ENCODE data around the gene PDHB.
"Not testable (repeated sequence)": the region's sequence is repeated elsewhere in the genome, so short reads cannot be mapped to it uniquely, and the experiment has no call there.

Gene PDHB

GRCh38 chr3:58437276-58437675 is 3.6 kb upstream of the PDHB start:
- DNase-seq, result not testable (repeated sequence)

DNA sequence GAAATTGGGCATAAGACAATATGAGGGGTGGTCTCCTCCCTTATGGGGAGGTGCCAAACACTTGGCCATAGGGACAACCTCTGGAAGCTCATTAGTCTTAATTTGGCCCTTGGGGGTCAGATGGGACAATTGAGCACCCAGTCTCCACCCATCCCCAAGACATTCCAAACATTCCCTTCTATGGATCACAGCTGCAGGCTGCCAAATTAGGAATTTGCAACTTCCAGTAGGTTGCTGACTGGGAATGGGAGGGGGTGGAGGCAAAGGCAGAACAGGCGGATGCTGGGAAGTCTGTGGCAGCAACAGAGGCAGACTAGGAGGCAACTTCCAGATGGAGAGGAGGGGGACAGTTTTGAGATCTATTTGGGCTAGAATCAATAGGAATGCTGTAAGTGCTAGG is 1.4 kb upstream of the PDHB start:
- DNase-seq, result no peak

GRCh38 chr3:58434511-58434910 is 879 bp upstream of the PDHB start:
- DNase-seq, result no peak

- DNase-seq, result no peak
Measured at GRCh38 chr3:58434168-58434504, 504 bp upstream of the PDHB start.

GRCh38 chr3:58432905-58433304 is 727 bp downstream of the PDHB start:
- DNase-seq, result no peak

GRCh38 chr3:58429657-58430056 is 4.0 kb downstream of the PDHB start:
- DNase-seq, result no peak

GRCh38 chr3:58427661-58428361 is 5.8 kb downstream of the PDHB start:
- no peak for DNase-seq

- no peak for DNase-seq
Measured at GRCh38 chr3:58425782-58426181, 7.8 kb downstream of the PDHB start.

DNA sequence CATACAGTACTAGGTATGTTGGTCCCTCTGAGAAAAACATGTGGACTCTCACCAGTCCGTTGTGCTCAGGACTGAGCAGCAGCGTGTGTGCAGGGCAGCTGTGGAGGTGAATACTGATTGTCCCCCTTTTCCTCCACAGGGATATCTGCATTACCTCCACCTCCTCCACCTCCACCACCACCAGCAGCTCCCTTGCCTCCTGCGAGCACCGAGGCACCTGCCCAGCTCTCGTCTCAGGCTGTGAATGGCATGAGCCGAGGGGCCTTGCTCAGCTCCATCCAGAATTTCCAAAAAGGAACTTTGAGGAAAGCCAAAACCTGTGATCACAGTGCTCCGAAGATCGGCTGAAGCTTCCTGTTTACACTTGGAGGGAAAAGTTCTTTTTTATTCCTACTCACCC is 9.0 kb downstream of the PDHB start:
- DNase-seq, result no peak

DNA sequence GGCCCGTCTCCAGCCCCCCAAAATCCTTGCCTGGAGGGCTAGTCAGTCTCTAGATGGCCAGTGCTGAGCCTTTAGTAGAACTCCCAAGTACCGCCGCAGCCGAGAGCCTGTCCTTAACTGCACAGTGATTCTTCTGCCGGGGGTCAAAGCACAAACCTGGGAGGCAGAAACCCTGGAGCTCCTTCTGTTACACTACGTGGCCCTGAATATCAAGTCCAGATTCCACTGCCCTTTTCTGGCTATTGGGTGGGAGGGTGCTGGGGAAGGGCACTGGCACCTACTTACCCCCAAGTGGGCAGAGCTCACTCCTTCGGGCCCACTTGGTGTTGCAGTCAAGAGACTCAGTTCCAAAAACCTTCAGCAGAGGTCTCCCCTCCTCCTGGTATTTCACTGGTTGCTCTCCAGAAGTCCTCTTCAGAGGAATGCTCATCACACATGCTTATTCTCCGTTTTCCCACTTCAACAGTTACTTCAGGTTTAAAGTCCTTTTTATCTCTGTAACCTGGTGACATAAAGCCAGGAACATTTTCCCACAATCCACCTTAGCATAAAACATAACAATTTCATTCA is 10.8 kb downstream of the PDHB start:
- DNase-seq, result peak in 1 of 4 experiments; percentile 19

DNA sequence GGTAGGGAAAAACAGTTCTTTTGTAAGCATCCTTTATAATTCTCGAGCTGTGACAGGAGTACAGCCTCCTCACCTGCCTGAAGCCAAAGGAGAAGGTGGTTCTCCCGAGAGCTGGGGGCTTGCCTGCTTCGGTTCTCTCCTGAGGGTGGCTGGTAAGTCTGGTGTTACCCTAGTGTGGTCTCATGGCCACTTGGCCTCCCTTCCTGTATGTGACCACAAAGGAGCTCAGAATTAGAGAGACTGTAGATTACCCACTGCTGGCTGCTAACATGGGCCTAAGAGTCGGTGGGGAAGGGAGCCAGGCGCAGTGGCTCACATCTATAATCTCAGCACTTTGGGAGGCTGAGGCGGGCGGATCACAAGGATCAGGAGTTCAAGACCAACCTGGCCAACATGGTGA is 12.6 kb downstream of the PDHB start:
- no peak for DNase-seq

- DNase-seq, result no peak
Measured at GRCh38 chr3:58419780-58420507, 13.7 kb downstream of the PDHB start.

DNA sequence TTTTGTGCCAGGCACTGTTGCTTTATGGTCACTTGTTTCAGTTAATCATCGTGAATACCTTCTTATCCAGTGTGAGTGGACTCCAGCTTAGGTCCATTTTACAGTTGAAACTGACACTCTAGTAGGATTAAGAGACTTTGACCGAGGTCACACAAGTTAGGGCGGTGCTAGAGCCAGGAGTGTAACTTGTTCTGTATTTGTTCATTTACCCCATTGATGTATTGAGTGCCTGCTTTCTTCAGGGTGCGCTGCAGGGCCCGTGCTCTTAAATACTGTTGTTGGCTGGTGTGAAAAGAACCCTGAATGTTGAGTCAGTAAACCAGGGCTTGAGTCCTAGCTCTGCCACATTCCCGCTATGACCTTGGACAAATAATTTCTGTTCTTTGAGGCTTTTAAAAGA is 15.4 kb downstream of the PDHB start:
- DNase-seq, result no peak

DNA sequence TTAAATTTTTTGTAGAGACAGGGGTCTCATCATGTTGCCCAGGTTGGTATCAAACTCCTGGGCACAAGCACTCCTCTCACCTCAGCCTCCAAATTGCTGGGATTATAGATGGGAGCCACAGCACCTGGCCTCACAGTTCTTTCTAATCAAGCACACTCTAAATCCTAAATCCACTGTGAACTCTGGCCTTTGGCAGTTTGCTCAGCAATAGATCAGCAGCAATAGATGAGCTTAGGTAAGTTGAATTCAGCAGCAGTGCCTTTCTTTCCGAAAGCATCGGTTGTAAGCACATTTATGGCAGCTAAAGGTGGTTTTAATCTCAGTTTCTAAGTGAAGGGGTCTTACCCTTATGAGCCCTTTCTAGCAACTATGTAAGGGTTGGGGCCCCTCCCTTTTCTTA is 16.6 kb downstream of the PDHB start:
- DNase-seq, result no peak

- no peak for DNase-seq
Measured at GRCh38 chr3:58416191-58416590, 17.4 kb downstream of the PDHB start.

DNA sequence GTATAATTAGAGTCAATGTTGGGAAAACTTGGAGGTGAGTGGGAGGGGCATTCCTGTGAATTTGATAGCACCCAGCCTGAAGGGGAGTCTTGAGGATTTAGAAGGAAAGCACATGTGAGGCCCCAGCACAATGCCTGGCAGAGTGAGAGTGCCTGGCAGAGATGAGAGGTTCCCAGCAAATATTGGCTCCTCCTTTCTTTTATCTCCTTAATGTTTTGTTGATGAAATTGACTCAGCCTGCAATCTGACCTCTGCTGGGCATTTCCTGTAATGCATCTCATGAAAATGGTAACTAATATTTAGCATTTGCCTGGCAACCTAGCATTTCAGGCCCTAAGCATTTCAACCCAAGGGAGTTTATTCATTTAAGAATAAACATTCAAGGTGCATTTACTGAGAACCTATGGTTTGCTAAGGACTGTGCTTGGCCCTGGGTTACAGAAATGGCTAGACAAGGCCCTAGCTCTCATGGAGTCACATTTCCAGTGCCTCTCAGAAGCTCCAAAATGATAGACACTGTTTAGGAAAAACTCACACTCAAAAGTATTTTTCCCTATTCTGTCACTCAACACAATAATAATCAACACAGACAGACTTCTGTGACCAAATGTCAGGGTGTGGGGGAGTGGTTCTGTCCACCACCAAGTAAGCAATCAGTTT is 19.0 kb downstream of the PDHB start:
- peak; percentile 68 to 82 (median 76) for DNase-seq

GRCh38 chr3:58411851-58412830 is 21.5 kb downstream of the PDHB start:
- DNase-seq, result peak in 1 of 4 experiments; percentile 6

GRCh38 chr3:58411036-58411435 is 22.6 kb downstream of the PDHB start:
- no peak for DNase-seq

DNA sequence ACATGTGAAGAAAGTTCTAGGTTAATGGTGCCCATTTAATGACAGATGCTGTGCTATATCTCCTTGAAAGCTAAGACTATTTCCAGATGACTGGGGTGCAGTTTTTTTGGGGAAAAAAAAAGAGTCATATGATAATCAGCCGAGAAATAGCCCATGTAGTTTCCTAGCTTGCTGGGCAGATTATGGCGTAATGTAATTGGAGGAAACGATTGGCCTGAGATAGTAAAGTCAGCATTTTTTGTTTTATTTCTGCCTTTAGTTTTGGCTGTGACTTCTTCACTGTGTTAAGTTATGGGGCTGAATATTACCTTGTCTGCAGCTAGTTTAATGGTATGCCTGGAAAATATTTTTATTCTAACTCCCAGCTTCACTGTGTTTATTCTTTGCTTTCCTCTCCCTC is 24.0 kb downstream of the PDHB start:
- peak in 3 of 4 experiments; percentile 41 to 67 (median 49) for DNase-seq

GRCh38 chr3:58408906-58409305 is 24.7 kb downstream of the PDHB start:
- no peak for DNase-seq

GRCh38 chr3:58404396-58404795 is 29.2 kb downstream of the PDHB start:
- DNase-seq, result no peak

DNA sequence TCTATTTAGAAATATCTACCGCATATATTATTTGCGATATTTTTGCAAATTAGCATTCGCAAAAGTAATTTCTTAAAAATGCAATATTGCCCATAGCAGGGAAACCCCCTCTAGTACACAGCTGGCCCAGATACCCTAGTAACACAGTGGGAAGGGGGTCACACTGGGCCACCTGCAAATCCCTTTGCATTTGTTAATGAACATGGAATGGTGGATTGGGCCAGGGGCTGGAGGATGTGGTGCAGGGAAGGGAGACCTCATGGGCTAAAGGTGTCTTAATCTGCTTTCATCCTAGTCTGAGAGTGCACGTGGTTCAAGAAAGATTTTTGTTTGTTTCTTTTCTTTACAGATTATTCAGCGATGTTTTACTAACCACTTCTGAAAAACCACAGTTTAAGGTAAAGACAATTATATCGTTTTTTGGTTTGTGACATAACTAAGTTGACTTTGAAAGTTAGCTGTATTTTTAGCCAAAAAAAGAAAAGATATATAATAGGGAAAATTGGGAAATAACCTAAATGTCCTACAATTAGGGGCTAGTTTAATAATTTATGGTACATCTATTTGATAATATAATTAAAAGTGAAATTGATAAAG is 30.0 kb downstream of the PDHB start:
- no peak for DNase-seq
